CD4-positive, alpha-beta T cell treated with Interleukin-1 beta for 1 hour (primary cell): Measurements from ENCODE around the gene ATF5.
"Not testable (repeated sequence)": the region's sequence is repeated elsewhere in the genome, so short reads cannot be mapped to it uniquely, and the experiment has no call there.

Experiments used
- DNase-seq, 2 donors: peaks; one replicate each; pipeline ENCODE4 v3.0.0-alpha.2; 2020 to 2022

ATF5 gene

GRCh38 chr19:49924004-49924880 is 4.8 kb upstream of the ATF5 start:
- DNase-seq: no peak

- not testable (repeated sequence) for DNase-seq
Observed at GRCh38 chr19:49924881-49925210, 4.2 kb upstream of the ATF5 start.

- DNase-seq: no peak
Observed at GRCh38 chr19:49925486-49925885, 3.5 kb upstream of the ATF5 start.

GRCh38 chr19:49926515-49926914 is 2.5 kb upstream of the ATF5 start:
- DNase-seq: no peak

GRCh38 chr19:49927526-49928264 is 1.3 kb upstream of the ATF5 start:
- DNase-seq: no peak

- peak; percentile 96 to 97 for DNase-seq
Observed at GRCh38 chr19:49929611-49930482, 842 bp downstream of the ATF5 start.

GRCh38 chr19:49930483-49931011 is 1.5 kb downstream of the ATF5 start:
- peak; percentile 29 to 40 for DNase-seq

- no peak for DNase-seq
Observed at GRCh38 chr19:49931293-49932040, 2.5 kb downstream of the ATF5 start.

- DNase-seq: no peak
Observed at GRCh38 chr19:49932041-49932451, 3.0 kb downstream of the ATF5 start.

GRCh38 chr19:49932731-49933131 is 3.7 kb downstream of the ATF5 start:
- peak; percentile 49 to 59 for DNase-seq

- DNase-seq: no peak
Observed at GRCh38 chr19:49933643-49934042, 4.6 kb downstream of the ATF5 start.

GRCh38 chr19:49936549-49936948 is 7.5 kb downstream of the ATF5 start:
- DNase-seq: no peak

- DNase-seq: peak; percentile 73 to 78
Observed at GRCh38 chr19:49937750-49938381, 8.9 kb downstream of the ATF5 start.

- no peak for DNase-seq
Observed at GRCh38 chr19:49938662-49939061, 9.7 kb downstream of the ATF5 start.

- DNase-seq: no peak
Observed at GRCh38 chr19:49939721-49940481, 10.9 kb downstream of the ATF5 start.

GRCh38 chr19:49940482-49940791 is 11.4 kb downstream of the ATF5 start:
- no peak for DNase-seq

- not testable (repeated sequence) for DNase-seq
Observed at GRCh38 chr19:49944567-49944966, 15.6 kb downstream of the ATF5 start.

GRCh38 chr19:49946415-49946814 is 17.4 kb downstream of the ATF5 start:
- no peak for DNase-seq

- DNase-seq: no peak
Observed at GRCh38 chr19:49949742-49950589, 21.0 kb downstream of the ATF5 start.

GRCh38 chr19:49950590-49950948 is 21.6 kb downstream of the ATF5 start:
- DNase-seq: no peak
